Gastrocnemius medialis (tissue), 4 donors: ENCODE results near the gene VCAN.

ENCODE experiments used
- CTCF ChIP-seq, 5 experiments: fragments of 450-650 bp in 3 of 5; fragments of 200-600 bp in 2 of 5; sonication (generic) in 2 of 5; IDR thresholded peaks in 4 of 5; conservative IDR thresholded peaks in 1 of 5; 1 replicate in 4 of 5; 2 replicates in 1 of 5; pipeline ENCODE4 v1.5.1; 2016 to 2019; ENCODE audit warnings: antibody characterized with exemption in 5 of 5, mild to moderate bottlenecking in 3 of 5, moderate library complexity in 3 of 5
- POLR2A ChIP-seq, 2 donors: fragments of 450-650 bp; IDR thresholded peaks; one replicate each; pipeline ENCODE4 v1.6.1; 2017; ENCODE audit warnings: antibody characterized with exemption in 2 of 2, mild to moderate bottlenecking in 2 of 2, moderate library complexity in 2 of 2

GRCh38 chr5:83540105-83540504 is 68.6 kb downstream of the VCAN start:
- TF ChIP-seq CTCF (IDR thresholded peaks at IDR 0.05 in 4 of 5, conservative IDR thresholded peaks at IDR 0.05 in 1 of 5) (no peak), POLR2A (IDR thresholded peaks at IDR 0.05) (no peak)
